Pancreas (tissue), 10 donors: ENCODE measurements around the gene VRK3. TPM values are rescaled to one million over a fixed set of nuclear protein-coding genes. Genes with fewer than 3 reads are reported as not detected.
A peak's percentile ranks its signal among the peaks of the same experiment; 100 is the strongest.

ENCODE experiments used
- ATAC-seq, 4 donors: fragments of 200-7000 bp; cut with Tn5 transposase; one replicate each; pipeline versions ENCODE4 v1.8.0 to v1.9.1; 2020; ENCODE audit warnings: mild to moderate bottlenecking in 4 of 4, moderate library complexity in 4 of 4
- DNase-seq, 6 donors: peaks; one replicate each; pipeline ENCODE4 v3.0.0-alpha.2; 2020
- FAIRE-seq: peaks from 2 replicates; lab custom pipeline; 2012; peaks lifted over from hg19 to GRCh38; lab: Jason Lieb, UNC
- H3K27ac ChIP-seq, 4 donors: fragments of 200-600 bp; sonication (generic); 1 replicate in 3 of 4; 2 replicates in 1 of 4; pipeline versions ENCODE4 v1.5.0 to v1.8.0; 2020
- H3K27me3 ChIP-seq, 4 donors: fragments of 200-600 bp; one replicate each; pipeline ENCODE4 v1.8.0; 2021
- H3K36me3 ChIP-seq, 3 donors: fragments of 200-600 bp; sonication (generic) in 1 of 3; one replicate each; pipeline versions ENCODE4 v1.5.0 to v1.8.0; 2020 to 2021
- H3K4me1 ChIP-seq, 3 donors: fragments of 200-600 bp; one replicate each; pipeline ENCODE4 v1.8.0; 2021
- H3K4me3 ChIP-seq, 4 donors: fragments of 200-600 bp; sonication (generic) in 2 of 4; one replicate each; pipeline versions ENCODE4 v1.5.0 to v1.8.0; 2020 to 2021
- H3K9me3 ChIP-seq, 4 donors: fragments of 200-600 bp; one replicate each; pipeline ENCODE4 v1.8.0; 2021
- CTCF ChIP-seq, 4 donors: fragments of 200-600 bp; sonication (generic) in 3 of 4; IDR thresholded peaks; one replicate each; pipeline versions ENCODE4 v1.5.0 to v1.8.0; 2021; ENCODE audit warnings: antibody characterized with exemption in 4 of 4
- WGBS, 2 donors: extraction: QIAGEN DNeasy Blood & Tissue Kit; methylation state at CpG; one replicate each; pipeline ENCODE4 v1.1.7; 2013; 5-methylcytosine and 5-hydroxymethylcytosine counted together
- intact Hi-C, 3 donors: fragments of 100-400 bp; cut with DNase I; formaldehyde crosslinking; loops; one replicate each; pipeline versions ENCODE4 v1.11.1 to v1.14.2; 2022
- polyA plus RNA-seq, 2 donors: library from polyadenylated mRNA; stranded (reverse); fragments of 200-250 nt; gene quantifications; one replicate each; pipeline ENCODE4 v1.2.3, GENCODE V29; 2013
- total RNA-seq, 6 donors: library from RNA; stranded (reverse); fragmentation: NEBNext Ultra II Directional in 4 of 6; extraction: Animal tissue kit (Norgen Biotek cat#: 25700) in 4 of 6; gene quantifications; one replicate each; pipeline versions ENCODE4 v1.2.1 to v1.2.4, GENCODE V29; 2021 to 2023
- donor health status: healthy with polysubstance abuse.
- donor health status: DM: no; HTN: no; CAD: no; lungs with moderate emphysema.
- donor health status: DM: no; HTN: no; CAD: no.
- donor health status: control.
- donor health status: control.
- donor health status: Bipolar disorder and iron deficiency.
- donor health status: DM: yes; HTN: yes; CAD: no.
- donor health status: DM: no; HTN: no; CAD: no.
- donor health status: DM: no; HTN: no; CAD: no.
- donor health status: DM: yes; HTN: yes; CAD: no.

VRK3 gene
- total and polyA plus RNA-seq, 8 donors: 14.4 to 32.4 (median 17.9) TPM

GRCh38 chr19:49929611-49930482, 95.3 kb downstream of the VRK3 start:
- intact Hi-C loops: no loop called here
- Histone ChIP-seq H3K9me3 (no peaks in the 10 kb centered on the region), H3K36me3 (no peaks in the 10 kb centered on the region), H3K4me3 (peak overlapping the region; percentile 63 to 90 (median 85)), H3K27me3 (no peaks in the 10 kb centered on the region), H3K27ac (peak overlapping the region; percentile 67 to 93 (median 87)), H3K4me1 (peaks cover 9 to 13% (median 9%) of the 10 kb centered on the region in 3 donors)
- ATAC-seq (peak; percentile 86 to 92 (median 88)), FAIRE-seq (peak; percentile 70), DNase-seq (peak in 5 of 6 donors; percentile 89 to 96 (median 93))
- peak in 1 of 4 donors; percentile 17 for TF ChIP-seq CTCF (IDR thresholded peaks at IDR 0.05)
- WGBS, 2 donors: 3 to 4% methylated on average over 43 of the region's 43 CpGs

DNA sequence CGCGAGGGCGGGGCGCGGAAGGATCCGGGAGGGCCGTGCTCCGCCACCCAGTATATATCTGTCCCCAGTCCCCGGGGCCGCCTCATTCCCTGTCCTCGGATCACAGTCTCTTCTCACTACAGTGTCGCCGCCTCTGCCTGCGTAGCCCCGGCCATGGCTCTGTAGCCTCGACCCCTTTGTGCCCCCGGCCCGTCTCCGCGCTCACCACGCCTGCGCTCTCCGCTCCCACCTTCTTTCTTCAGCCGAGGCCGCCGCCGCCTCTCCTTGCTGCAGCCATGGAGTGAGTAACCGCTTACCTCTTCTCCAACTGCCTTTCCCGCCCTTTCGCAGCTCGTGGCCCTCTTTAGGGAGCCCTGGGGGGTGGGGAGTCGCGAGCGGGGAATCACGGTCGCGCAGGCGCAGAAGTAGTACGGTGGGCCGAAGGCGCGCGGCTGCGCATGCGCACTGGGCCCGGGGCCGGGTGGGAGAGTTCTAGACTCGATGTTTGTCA, 96.0 kb downstream of the VRK3 start, which contains the start of the genes ATF5 and NUP62:
Gene ATF5, plus strand, starts transcription at position 85 of the 490 bp plus-strand sequence. CDS start 1,646 bp downstream, outside the sequence.
Gene NUP62, minus strand, starts transcription at position 384 of the 490 bp plus-strand sequence. CDS start 19,697 bp downstream, outside the sequence.
- 0 to 1% methylated on average over 40 to 48 of the region's 48 CpGs for WGBS, 2 donors
- no peaks in the 10 kb centered on the region for H3K27me3 ChIP-seq
- no peak for TF ChIP-seq CTCF (IDR thresholded peaks at IDR 0.05)
- no peaks in the 10 kb centered on the region for H3K9me3 ChIP-seq
- H3K4me1 ChIP-seq: peaks cover 9 to 13% (median 9%) of the 10 kb centered on the region in 3 donors
- ATAC-seq (peak; percentile 76 to 90 (median 82)), DNase-seq (peak; percentile 84 to 98 (median 90)), FAIRE-seq (no peak)
- H3K36me3 ChIP-seq: no peaks in the 10 kb centered on the region
- peak within 1 kb of the TSS; percentile 63 to 90 (median 85) for H3K4me3 ChIP-seq
- peak within 1 kb of the TSS; percentile 67 to 93 (median 87) for H3K27ac ChIP-seq
- intact Hi-C loops: no loop called here

GRCh38 chr19:49927526-49928264, 97.5 kb downstream of the VRK3 start:
- H3K4me3 ChIP-seq: peak overlapping the region in 1 of 4 donors; percentile 90
- H3K27me3 ChIP-seq: no peaks in the 10 kb centered on the region
- WGBS, 2 donors: 74 to 78% methylated on average over 14 of the region's 14 CpGs
- no peak overlapping the region for H3K27ac ChIP-seq
- ATAC-seq: no peak
- H3K36me3 ChIP-seq: peaks cover 0 to 9% (median 0%) of the 10 kb centered on the region in 3 donors
- H3K9me3 ChIP-seq: no peaks in the 10 kb centered on the region
- intact Hi-C loops: no loop called here
- no peak for FAIRE-seq
- no peak for TF ChIP-seq CTCF (IDR thresholded peaks at IDR 0.05)
- H3K4me1 ChIP-seq: peaks cover 9 to 13% (median 9%) of the 10 kb centered on the region in 3 donors
- peak in 1 of 6 donors; percentile 9 for DNase-seq

DNA sequence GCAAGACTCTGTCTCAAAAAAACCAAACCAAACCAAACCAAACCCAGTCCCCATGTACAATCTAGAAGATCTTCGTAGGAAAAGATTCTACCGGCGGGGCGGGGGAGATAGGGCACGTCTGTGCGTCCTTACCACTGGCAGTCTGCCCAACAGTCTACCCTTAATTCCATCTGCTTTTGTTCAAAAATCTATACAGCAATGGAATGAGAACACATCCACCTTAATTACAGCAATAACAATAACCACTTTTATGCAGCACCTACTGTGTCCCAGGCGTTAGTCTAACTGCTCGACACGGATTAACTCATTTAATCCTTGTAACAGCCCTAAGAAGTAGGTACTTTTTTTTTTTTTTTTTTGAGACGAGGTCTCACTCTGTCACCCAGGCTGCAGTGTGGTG, 98.7 kb downstream of the VRK3 start:
- no peak for FAIRE-seq
- ATAC-seq: no peak
- no peak overlapping the region for H3K27ac ChIP-seq
- no peaks in the 10 kb centered on the region for H3K27me3 ChIP-seq
- H3K4me3 ChIP-seq: no peak overlapping the region
- no peaks in the 10 kb centered on the region for H3K9me3 ChIP-seq
- 94 to 96% methylated on average over 10 of the region's 10 CpGs for whole genome bisulfite sequencing, 2 donors
- H3K4me1 ChIP-seq: peaks cover 9 to 13% (median 9%) of the 10 kb centered on the region in 3 donors
- intact Hi-C loops: no loop called here
- no peak for TF ChIP-seq CTCF (IDR thresholded peaks at IDR 0.05)
- DNase-seq: peak in 1 of 6 donors; percentile 17
- H3K36me3 ChIP-seq: peaks cover 0 to 9% (median 0%) of the 10 kb centered on the region in 3 donors

Other genes with a start within 250 kb of the VRK3 start
- 10 to 100 TPM in 3 of 6 donors, 1 to 10 TPM in 3; 8.8 to 22.3 (median 12.1) TPM for gene FUZ, start 212.1 kb downstream of the VRK3 start, total RNA-seq
- 10 to 100 TPM; 24.3 to 30.3 TPM for gene FUZ, start 212.1 kb downstream of the VRK3 start, polyA plus RNA-seq
- 10 to 100 TPM; 19.4 to 34.9 (median 24.3) TPM for gene MED25, start 207.1 kb downstream of the VRK3 start, total RNA-seq
- 10 to 100 TPM; 56.8 to 60.0 TPM for gene MED25, start 207.1 kb downstream of the VRK3 start, polyA plus RNA-seq
- 100 to 1,000 TPM in 1 of 6 donors, 10 to 100 TPM in 5; 48.8 to 116 (median 72.8) TPM for gene PTOV1, start 174.2 kb downstream of the VRK3 start, total RNA-seq
- gene PTOV1, start 174.2 kb downstream of the VRK3 start, polyA plus RNA-seq: 100 to 1,000 TPM; 177 to 191 TPM
- gene PNKP, start 157.8 kb downstream of the VRK3 start, total RNA-seq: 10 to 100 TPM; 28.7 to 52.4 (median 34.6) TPM
- 100 to 1,000 TPM in 1 of 2 donors, 10 to 100 TPM in 1; 76.0 to 154 TPM for gene PNKP, start 157.8 kb downstream of the VRK3 start, polyA plus RNA-seq
- gene AKT1S1, start 148.0 kb downstream of the VRK3 start, total RNA-seq: 10 to 100 TPM; 13.8 to 22.1 (median 16.2) TPM
- 10 to 100 TPM; 22.7 to 31.1 TPM for gene AKT1S1, start 148.0 kb downstream of the VRK3 start, polyA plus RNA-seq
- 10 to 100 TPM; 21.0 to 34.3 (median 29.9) TPM for gene TBC1D17, start 147.7 kb downstream of the VRK3 start, total RNA-seq
- 10 to 100 TPM; 74.0 to 99.3 TPM for gene TBC1D17, start 147.7 kb downstream of the VRK3 start, polyA plus RNA-seq
- 1 to 10 TPM in 2 of 6 donors, under 1 TPM in 4; 0.23 to 4.0 (median 0.63) TPM for gene IL4I1, start 128.5 kb downstream of the VRK3 start, total RNA-seq
- 1 to 10 TPM in 1 of 2 donors, under 1 TPM in 1; 0.45 to 1.1 TPM for gene IL4I1, start 128.5 kb downstream of the VRK3 start, polyA plus RNA-seq
- gene ATF5, start 96.2 kb downstream of the VRK3 start, total RNA-seq: 10 to 100 TPM in 3 of 6 donors, 1 to 10 TPM in 3; 8.2 to 16.6 (median 11.2) TPM
- 10 to 100 TPM; 16.0 to 25.7 TPM for gene ATF5, start 96.2 kb downstream of the VRK3 start, polyA plus RNA-seq
- 10 to 100 TPM; 11.4 to 26.4 (median 15.0) TPM for gene NUP62, start 95.9 kb downstream of the VRK3 start, total RNA-seq
- 10 to 100 TPM; 19.6 to 20.7 TPM for gene NUP62, start 95.9 kb downstream of the VRK3 start, polyA plus RNA-seq
- gene SIGLEC11, start 64.2 kb downstream of the VRK3 start, total RNA-seq: 10 to 100 TPM in 1 of 6 donors, 1 to 10 TPM in 3, under 1 TPM in 2; 0.14 to 26.5 (median 1.6) TPM
- 1 to 10 TPM in 1 of 2 donors, under 1 TPM in 1; 0.35 to 5.1 TPM for gene SIGLEC11, start 64.2 kb downstream of the VRK3 start, polyA plus RNA-seq
- gene ZNF473, start 633 bp upstream of the VRK3 start, total RNA-seq: 1 to 10 TPM; 3.7 to 6.3 (median 4.2) TPM
- 1 to 10 TPM; 1.9 to 2.8 TPM for gene ZNF473, start 633 bp upstream of the VRK3 start, polyA plus RNA-seq
- gene IZUMO2, start 137.9 kb upstream of the VRK3 start, total RNA-seq: not detected
- not detected for gene IZUMO2, start 137.9 kb upstream of the VRK3 start, polyA plus RNA-seq
- 10 to 100 TPM; 30.7 to 75.7 (median 34.4) TPM for gene MYH14, start 178.2 kb upstream of the VRK3 start, total RNA-seq
- 10 to 100 TPM; 21.4 to 74.4 TPM for gene MYH14, start 178.2 kb upstream of the VRK3 start, polyA plus RNA-seq